CD4-positive, alpha-beta T cell treated with Interleukin-17A for 4 hours (primary cell): ENCODE measurements around the gene CLEC2A.

Source experiments
- DNase-seq: peaks from one replicate; pipeline ENCODE4 v3.0.0-alpha.2; 2020; ENCODE audit warnings: mixed read lengths

Gene CLEC2A

GRCh38 chr12:9931245-9931644, 925 bp downstream of the CLEC2A start:
- DNase-seq: no peak

GRCh38 chr12:9928607-9929006, 3.6 kb downstream of the CLEC2A start:
- DNase-seq: no peak

GRCh38 chr12:9926876-9927275, 5.3 kb downstream of the CLEC2A start:
- no peak for DNase-seq

- DNase-seq: peak; percentile 38
These were observed 6.3 kb downstream of the CLEC2A start for GRCh38 chr12:9925705-9926393.

GRCh38 chr12:9922429-9922828, 9.7 kb downstream of the CLEC2A start:
- no peak for DNase-seq

GRCh38 chr12:9920451-9920850, 11.7 kb downstream of the CLEC2A start:
- no peak for DNase-seq

- DNase-seq: no peak
These were observed 12.7 kb downstream of the CLEC2A start for GRCh38 chr12:9919443-9919842.

- DNase-seq: no peak
These were observed 20.5 kb downstream of the CLEC2A start for GRCh38 chr12:9911708-9912107.

- DNase-seq: no peak
These were observed 21.3 kb downstream of the CLEC2A start for GRCh38 chr12:9910716-9911421.

- DNase-seq: no peak
These were observed 22.4 kb downstream of the CLEC2A start for GRCh38 chr12:9909724-9910123.

GRCh38 chr12:9908350-9908749, 23.8 kb downstream of the CLEC2A start:
- DNase-seq: no peak

- no peak for DNase-seq
These were observed 24.4 kb downstream of the CLEC2A start for GRCh38 chr12:9907769-9908168.

GRCh38 chr12:9906873-9907272, 25.3 kb downstream of the CLEC2A start:
- peak; percentile 53 for DNase-seq

- DNase-seq: no peak
These were observed 29.5 kb downstream of the CLEC2A start for GRCh38 chr12:9902539-9903228.

GRCh38 chr12:9900930-9901329, 31.2 kb downstream of the CLEC2A start:
- no peak for DNase-seq

GRCh38 chr12:9899209-9899608, 33.0 kb downstream of the CLEC2A start:
- no peak for DNase-seq

GRCh38 chr12:9897535-9897934, 34.6 kb downstream of the CLEC2A start:
- no peak for DNase-seq

GRCh38 chr12:9895215-9895971, 36.8 kb downstream of the CLEC2A start:
- no peak for DNase-seq

GRCh38 chr12:9888665-9889273, 43.4 kb downstream of the CLEC2A start:
- DNase-seq: no peak

- no peak for DNase-seq
These were observed 49.0 kb downstream of the CLEC2A start for GRCh38 chr12:9883175-9883574.

GRCh38 chr12:9881988-9882387, 50.2 kb downstream of the CLEC2A start:
- DNase-seq: no peak

- no peak for DNase-seq
These were observed 50.9 kb downstream of the CLEC2A start, which contains the start of gene KLRF2 for GRCh38 chr12:9881246-9881645. Gene KLRF2 (plus strand): TSS chr12:9881489. CDS start chr12:9881596, 107 bp downstream.
